H1 (cell line): Measurements from ENCODE around the gene PSPN. TPM values are rescaled to one million over a fixed set of nuclear protein-coding genes. Genes with fewer than 3 reads are reported as not detected.

Source experiments
- ASH2L ChIP-seq: fragments of 200-600, 300-600 bp; sonication (generic); IDR thresholded peaks from one replicate; pipeline ENCODE4 v1.7.1; 2017; ENCODE audit warnings: low read length
- CEBPB ChIP-seq: IDR thresholded peaks from 2 replicates; pipeline ENCODE4 v1.6.1; 2012; ENCODE audit warnings: low read depth, low read length
- CHD1 ChIP-seq: IDR thresholded peaks from 2 replicates; pipeline ENCODE4 v1.6.1; 2012; ENCODE audit warnings: low read depth, low read length, improper control_type of control experiment
- EGR1 ChIP-seq: IDR thresholded peaks from 2 replicates; pipeline ENCODE4 v1.6.1; 2011; ENCODE audit warnings: low read depth, low read length, borderline replicate concordance
- POU5F1 ChIP-seq: IDR thresholded peaks from 2 replicates; pipeline ENCODE4 v1.6.1; 2011; ENCODE audit warnings: low read depth, mild to moderate bottlenecking, low read length, moderate library complexity
- polyA plus RNA-seq, 7 experiments: library from polyadenylated mRNA; depleted of rRNA in 3 of 7; stranded (reverse) in 5 of 7; unstranded in 2 of 7; fragments of >200 nt in 5 of 7; fragments of 200-250 nt in 2 of 7; gene quantifications; 1 replicate in 5 of 7; 2 replicates in 1 of 7; 4 replicates in 1 of 7; pipeline versions ENCODE4 v1.2.1 to v1.2.3, GENCODE V29; 2011 to 2013; ENCODE audit warnings: missing spikeins in 2 of 7, mixed read lengths in 2 of 7
- total RNA-seq: library from RNA; stranded (reverse); fragmentation: NEBNext Ultra II Directional; extraction: Animal tissue kit (Norgen Biotek cat#: 25700); gene quantifications from 2 replicates; pipeline ENCODE4 v1.2.1, GENCODE V29; 2021
- TF ChIP-seq, protein P1 (sequence below): fragments of 300-600 bp; sonication (generic); IDR thresholded peaks from 2 replicates; pipeline ENCODE4 v1.7.1; 2012; ENCODE audit warnings: low read length, moderate library complexity, mild to moderate bottlenecking, inconsistent platforms; ENCODE audit not compliant: insufficient replicate concordance
- TF ChIP-seq, protein P2 (sequence below): IDR thresholded peaks from 2 replicates; pipeline ENCODE4 v1.6.1; 2011; ENCODE audit warnings: low read length, improper control_type of control experiment
- TF ChIP-seq, protein P3 (sequence below), 3 experiments: IDR thresholded peaks; 1 replicate in 2 of 3; 2 replicates in 1 of 3; pipeline versions ENCODE4 v1.5.1 to v1.6.1; 2011; ENCODE audit warnings: low read length in 3 of 3, mild to moderate bottlenecking in 3 of 3, inconsistent platforms in 2 of 3, low read depth in 1 of 3, moderate library complexity in 1 of 3; ENCODE audit not compliant: insufficient read depth in 1 of 3; ENCODE audit errors: control extremely low read depth in 1 of 3

Gene PSPN
- total and polyA plus RNA-seq, 2 of the 8 experiments (the other 6 are each of a cell fraction or from before 2014, with no cell fraction given), result 1.0 to 2.1 TPM

DNA sequence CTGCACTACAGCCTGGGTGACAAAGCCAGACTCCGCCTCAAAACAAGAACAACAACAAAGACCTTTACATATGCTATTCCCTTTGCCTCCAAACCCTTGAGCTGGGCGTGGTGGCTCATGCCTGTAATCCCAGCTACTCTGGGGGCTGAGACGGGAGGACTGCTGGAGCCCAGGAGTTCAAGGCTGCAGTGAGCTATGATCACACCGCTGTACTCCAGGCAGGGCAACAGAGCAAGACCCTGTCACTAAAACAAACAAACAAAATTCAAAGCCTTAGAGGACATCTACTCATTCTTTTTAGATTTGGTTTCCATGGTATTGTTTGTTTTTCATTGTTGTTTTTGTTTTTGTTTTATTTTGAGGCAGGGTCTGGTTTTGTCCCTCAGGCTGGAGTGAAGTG lies 50.1 kb downstream of the PSPN start (continued):
- TF ChIP-seq, protein P1, sequence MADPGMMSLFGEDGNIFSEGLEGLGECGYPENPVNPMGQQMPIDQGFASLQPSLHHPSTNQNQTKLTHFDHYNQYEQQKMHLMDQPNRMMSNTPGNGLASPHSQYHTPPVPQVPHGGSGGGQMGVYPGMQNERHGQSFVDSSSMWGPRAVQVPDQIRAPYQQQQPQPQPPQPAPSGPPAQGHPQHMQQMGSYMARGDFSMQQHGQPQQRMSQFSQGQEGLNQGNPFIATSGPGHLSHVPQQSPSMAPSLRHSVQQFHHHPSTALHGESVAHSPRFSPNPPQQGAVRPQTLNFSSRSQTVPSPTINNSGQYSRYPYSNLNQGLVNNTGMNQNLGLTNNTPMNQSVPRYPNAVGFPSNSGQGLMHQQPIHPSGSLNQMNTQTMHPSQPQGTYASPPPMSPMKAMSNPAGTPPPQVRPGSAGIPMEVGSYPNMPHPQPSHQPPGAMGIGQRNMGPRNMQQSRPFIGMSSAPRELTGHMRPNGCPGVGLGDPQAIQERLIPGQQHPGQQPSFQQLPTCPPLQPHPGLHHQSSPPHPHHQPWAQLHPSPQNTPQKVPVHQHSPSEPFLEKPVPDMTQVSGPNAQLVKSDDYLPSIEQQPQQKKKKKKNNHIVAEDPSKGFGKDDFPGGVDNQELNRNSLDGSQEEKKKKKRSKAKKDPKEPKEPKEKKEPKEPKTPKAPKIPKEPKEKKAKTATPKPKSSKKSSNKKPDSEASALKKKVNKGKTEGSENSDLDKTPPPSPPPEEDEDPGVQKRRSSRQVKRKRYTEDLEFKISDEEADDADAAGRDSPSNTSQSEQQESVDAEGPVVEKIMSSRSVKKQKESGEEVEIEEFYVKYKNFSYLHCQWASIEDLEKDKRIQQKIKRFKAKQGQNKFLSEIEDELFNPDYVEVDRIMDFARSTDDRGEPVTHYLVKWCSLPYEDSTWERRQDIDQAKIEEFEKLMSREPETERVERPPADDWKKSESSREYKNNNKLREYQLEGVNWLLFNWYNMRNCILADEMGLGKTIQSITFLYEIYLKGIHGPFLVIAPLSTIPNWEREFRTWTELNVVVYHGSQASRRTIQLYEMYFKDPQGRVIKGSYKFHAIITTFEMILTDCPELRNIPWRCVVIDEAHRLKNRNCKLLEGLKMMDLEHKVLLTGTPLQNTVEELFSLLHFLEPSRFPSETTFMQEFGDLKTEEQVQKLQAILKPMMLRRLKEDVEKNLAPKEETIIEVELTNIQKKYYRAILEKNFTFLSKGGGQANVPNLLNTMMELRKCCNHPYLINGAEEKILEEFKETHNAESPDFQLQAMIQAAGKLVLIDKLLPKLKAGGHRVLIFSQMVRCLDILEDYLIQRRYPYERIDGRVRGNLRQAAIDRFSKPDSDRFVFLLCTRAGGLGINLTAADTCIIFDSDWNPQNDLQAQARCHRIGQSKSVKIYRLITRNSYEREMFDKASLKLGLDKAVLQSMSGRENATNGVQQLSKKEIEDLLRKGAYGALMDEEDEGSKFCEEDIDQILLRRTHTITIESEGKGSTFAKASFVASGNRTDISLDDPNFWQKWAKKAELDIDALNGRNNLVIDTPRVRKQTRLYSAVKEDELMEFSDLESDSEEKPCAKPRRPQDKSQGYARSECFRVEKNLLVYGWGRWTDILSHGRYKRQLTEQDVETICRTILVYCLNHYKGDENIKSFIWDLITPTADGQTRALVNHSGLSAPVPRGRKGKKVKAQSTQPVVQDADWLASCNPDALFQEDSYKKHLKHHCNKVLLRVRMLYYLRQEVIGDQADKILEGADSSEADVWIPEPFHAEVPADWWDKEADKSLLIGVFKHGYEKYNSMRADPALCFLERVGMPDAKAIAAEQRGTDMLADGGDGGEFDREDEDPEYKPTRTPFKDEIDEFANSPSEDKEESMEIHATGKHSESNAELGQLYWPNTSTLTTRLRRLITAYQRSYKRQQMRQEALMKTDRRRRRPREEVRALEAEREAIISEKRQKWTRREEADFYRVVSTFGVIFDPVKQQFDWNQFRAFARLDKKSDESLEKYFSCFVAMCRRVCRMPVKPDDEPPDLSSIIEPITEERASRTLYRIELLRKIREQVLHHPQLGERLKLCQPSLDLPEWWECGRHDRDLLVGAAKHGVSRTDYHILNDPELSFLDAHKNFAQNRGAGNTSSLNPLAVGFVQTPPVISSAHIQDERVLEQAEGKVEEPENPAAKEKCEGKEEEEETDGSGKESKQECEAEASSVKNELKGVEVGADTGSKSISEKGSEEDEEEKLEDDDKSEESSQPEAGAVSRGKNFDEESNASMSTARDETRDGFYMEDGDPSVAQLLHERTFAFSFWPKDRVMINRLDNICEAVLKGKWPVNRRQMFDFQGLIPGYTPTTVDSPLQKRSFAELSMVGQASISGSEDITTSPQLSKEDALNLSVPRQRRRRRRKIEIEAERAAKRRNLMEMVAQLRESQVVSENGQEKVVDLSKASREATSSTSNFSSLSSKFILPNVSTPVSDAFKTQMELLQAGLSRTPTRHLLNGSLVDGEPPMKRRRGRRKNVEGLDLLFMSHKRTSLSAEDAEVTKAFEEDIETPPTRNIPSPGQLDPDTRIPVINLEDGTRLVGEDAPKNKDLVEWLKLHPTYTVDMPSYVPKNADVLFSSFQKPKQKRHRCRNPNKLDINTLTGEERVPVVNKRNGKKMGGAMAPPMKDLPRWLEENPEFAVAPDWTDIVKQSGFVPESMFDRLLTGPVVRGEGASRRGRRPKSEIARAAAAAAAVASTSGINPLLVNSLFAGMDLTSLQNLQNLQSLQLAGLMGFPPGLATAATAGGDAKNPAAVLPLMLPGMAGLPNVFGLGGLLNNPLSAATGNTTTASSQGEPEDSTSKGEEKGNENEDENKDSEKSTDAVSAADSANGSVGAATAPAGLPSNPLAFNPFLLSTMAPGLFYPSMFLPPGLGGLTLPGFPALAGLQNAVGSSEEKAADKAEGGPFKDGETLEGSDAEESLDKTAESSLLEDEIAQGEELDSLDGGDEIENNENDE, result no peak
- TF ChIP-seq, protein P2, sequence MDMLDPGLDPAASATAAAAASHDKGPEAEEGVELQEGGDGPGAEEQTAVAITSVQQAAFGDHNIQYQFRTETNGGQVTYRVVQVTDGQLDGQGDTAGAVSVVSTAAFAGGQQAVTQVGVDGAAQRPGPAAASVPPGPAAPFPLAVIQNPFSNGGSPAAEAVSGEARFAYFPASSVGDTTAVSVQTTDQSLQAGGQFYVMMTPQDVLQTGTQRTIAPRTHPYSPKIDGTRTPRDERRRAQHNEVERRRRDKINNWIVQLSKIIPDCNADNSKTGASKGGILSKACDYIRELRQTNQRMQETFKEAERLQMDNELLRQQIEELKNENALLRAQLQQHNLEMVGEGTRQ, result no peak
- TF ChIP-seq ASH2L (no peak), EGR1 (no peak), POU5F1 (no peak), CEBPB (no peak), CHD1 (no peak)
- TF ChIP-seq, protein P3, sequence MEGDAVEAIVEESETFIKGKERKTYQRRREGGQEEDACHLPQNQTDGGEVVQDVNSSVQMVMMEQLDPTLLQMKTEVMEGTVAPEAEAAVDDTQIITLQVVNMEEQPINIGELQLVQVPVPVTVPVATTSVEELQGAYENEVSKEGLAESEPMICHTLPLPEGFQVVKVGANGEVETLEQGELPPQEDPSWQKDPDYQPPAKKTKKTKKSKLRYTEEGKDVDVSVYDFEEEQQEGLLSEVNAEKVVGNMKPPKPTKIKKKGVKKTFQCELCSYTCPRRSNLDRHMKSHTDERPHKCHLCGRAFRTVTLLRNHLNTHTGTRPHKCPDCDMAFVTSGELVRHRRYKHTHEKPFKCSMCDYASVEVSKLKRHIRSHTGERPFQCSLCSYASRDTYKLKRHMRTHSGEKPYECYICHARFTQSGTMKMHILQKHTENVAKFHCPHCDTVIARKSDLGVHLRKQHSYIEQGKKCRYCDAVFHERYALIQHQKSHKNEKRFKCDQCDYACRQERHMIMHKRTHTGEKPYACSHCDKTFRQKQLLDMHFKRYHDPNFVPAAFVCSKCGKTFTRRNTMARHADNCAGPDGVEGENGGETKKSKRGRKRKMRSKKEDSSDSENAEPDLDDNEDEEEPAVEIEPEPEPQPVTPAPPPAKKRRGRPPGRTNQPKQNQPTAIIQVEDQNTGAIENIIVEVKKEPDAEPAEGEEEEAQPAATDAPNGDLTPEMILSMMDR (IDR thresholded peaks at IDR 0.05; ENCODE audit: control extremely low read depth in 1 of 3, insufficient read depth in 1 of 3, low read depth in 1 of 3, low read length in 3 of 3), result no peak
